H9 (cell line): ENCODE data around the gene TRMT44. TPM values are rescaled to one million over a fixed set of nuclear protein-coding genes. Genes with fewer than 3 reads are reported as not detected.
A peak's percentile ranks its signal among the peaks of the same experiment; 100 is the strongest.

Experiments
- DNase-seq: peaks from one replicate; pipeline ENCODE4 v3.0.0-alpha.2; 2017
- H2AFZ ChIP-seq: one replicate; pipeline ENCODE4 v1.6.1; 2013; ENCODE audit warnings: mild to moderate bottlenecking, low read length, control low read depth, moderate library complexity
- H2AK5ac ChIP-seq: 2 replicates; pipeline ENCODE4 v1.6.1; 2013; ENCODE audit warnings: low read length, control low read depth, mixed read lengths; ENCODE audit not compliant: insufficient read length
- H2BK120ac ChIP-seq: one replicate; pipeline ENCODE4 v1.6.1; 2013; ENCODE audit warnings: low read depth, mild to moderate bottlenecking, low read length, control low read depth, inconsistent platforms; ENCODE audit not compliant: poor library complexity, severe bottlenecking
- H2BK12ac ChIP-seq: 2 replicates; pipeline ENCODE4 v1.6.1; 2013; ENCODE audit warnings: low read length, control low read depth, mixed read lengths, low read depth; ENCODE audit not compliant: insufficient read length
- H2BK15ac ChIP-seq: 2 replicates; pipeline ENCODE4 v1.6.1; 2013; ENCODE audit warnings: low read depth, low read length, control low read depth
- H2BK20ac ChIP-seq: one replicate; pipeline ENCODE4 v1.6.1; 2013; ENCODE audit warnings: low read depth, mild to moderate bottlenecking, low read length, control low read depth, inconsistent platforms; ENCODE audit not compliant: poor library complexity, severe bottlenecking
- H2BK5ac ChIP-seq: 2 replicates; pipeline ENCODE4 v1.6.1; 2013; ENCODE audit warnings: low read length, control low read depth, mixed read lengths; ENCODE audit not compliant: insufficient read length
- H3K14ac ChIP-seq: 2 replicates; pipeline ENCODE4 v1.6.1; 2013; ENCODE audit warnings: low read length, control low read depth; ENCODE audit not compliant: insufficient read depth
- H3K18ac ChIP-seq: 2 replicates; pipeline ENCODE4 v1.6.1; 2013; ENCODE audit warnings: low read depth, mild to moderate bottlenecking, mixed read lengths, low read length, control low read depth; ENCODE audit not compliant: insufficient read length
- H3K23ac ChIP-seq: 2 replicates; pipeline ENCODE4 v1.6.1; 2013; ENCODE audit warnings: low read length, control low read depth, mixed read lengths, low read depth; ENCODE audit not compliant: insufficient read length
- H3K23me2 ChIP-seq: 2 replicates; pipeline ENCODE4 v1.6.1; 2013; ENCODE audit warnings: low read depth, mild to moderate bottlenecking, mixed read lengths, low read length, control low read depth; ENCODE audit not compliant: insufficient read length, poor library complexity, severe bottlenecking
- H3K27ac ChIP-seq: 2 replicates; pipeline ENCODE4 v1.5.1; 2013; ENCODE audit warnings: low read length, control low read depth, mixed read lengths, low read depth; ENCODE audit not compliant: insufficient read length
- H3K27me3 ChIP-seq: 2 replicates; pipeline ENCODE4 v1.6.1; 2013; ENCODE audit warnings: low read length, control low read depth, inconsistent platforms; ENCODE audit not compliant: insufficient read depth
- H3K4ac ChIP-seq: 2 replicates; pipeline ENCODE4 v1.6.1; 2013; ENCODE audit warnings: low read depth, mild to moderate bottlenecking, control low read depth, inconsistent platforms, low read length, moderate library complexity
- H3K4me1 ChIP-seq: 2 replicates; pipeline ENCODE4 v1.6.1; 2013; ENCODE audit warnings: low read length, control low read depth, inconsistent platforms; ENCODE audit not compliant: insufficient read depth
- H3K4me2 ChIP-seq: 2 replicates; pipeline ENCODE4 v1.6.1; 2013; ENCODE audit warnings: low read length, control low read depth, mixed read lengths; ENCODE audit not compliant: insufficient read length, insufficient read depth
- H3K56ac ChIP-seq: 2 replicates; pipeline ENCODE4 v1.6.1; 2013; ENCODE audit warnings: low read depth, mild to moderate bottlenecking, mixed read lengths, low read length, control low read depth; ENCODE audit not compliant: insufficient read length
- H3K79me1 ChIP-seq: 2 replicates; pipeline ENCODE4 v1.6.1; 2013; ENCODE audit warnings: low read depth, mild to moderate bottlenecking, moderate library complexity, low read length, control low read depth, inconsistent platforms; ENCODE audit not compliant: insufficient read depth, poor library complexity, severe bottlenecking
- H3K79me2 ChIP-seq: 2 replicates; pipeline ENCODE4 v1.6.1; 2013; ENCODE audit warnings: low read length, control low read depth, inconsistent platforms; ENCODE audit not compliant: insufficient read depth
- H3K9ac ChIP-seq: 2 replicates; pipeline ENCODE4 v1.6.1; 2013; ENCODE audit warnings: low read length, control low read depth, mixed read lengths; ENCODE audit not compliant: insufficient read length; ENCODE audit errors: extremely low read depth
- H3K9me3 ChIP-seq: one replicate; pipeline ENCODE4 v1.6.1; 2013; ENCODE audit warnings: low read depth, low read length, inconsistent platforms; ENCODE audit not compliant: control insufficient read depth
- H3T11ph ChIP-seq: one replicate; pipeline ENCODE4 v1.6.1; 2013; ENCODE audit warnings: mild to moderate bottlenecking, low read length, control low read depth, inconsistent platforms
- H4K20me1 ChIP-seq: one replicate; pipeline ENCODE4 v1.6.1; 2013; ENCODE audit not compliant: control insufficient read depth, insufficient read length, insufficient read depth
- H4K5ac ChIP-seq: 2 replicates; pipeline ENCODE4 v1.6.1; 2013; ENCODE audit warnings: low read depth, mild to moderate bottlenecking, mixed read lengths, low read length, control low read depth; ENCODE audit not compliant: insufficient read length
- H4K8ac ChIP-seq: replicated peaks from 2 replicates; pipeline ENCODE4 v1.6.1; 2013; ENCODE audit warnings: low read length, control low read depth, mixed read lengths, low read depth; ENCODE audit not compliant: insufficient read length
- H4K91ac ChIP-seq: 2 replicates; pipeline ENCODE4 v1.6.1; 2013; ENCODE audit warnings: low read depth, mild to moderate bottlenecking, moderate library complexity, mixed read lengths, low read length, control low read depth; ENCODE audit not compliant: insufficient read length
- H3K27ac Mint-ChIP-seq, 3 experiments: 2 replicates in 2 of 3; 3 replicates in 1 of 3; pipeline ENCODE4 v1.8.0; 2020 to 2021; ENCODE audit warnings: mixed read lengths in 3 of 3, mild to moderate bottlenecking in 1 of 3, moderate library complexity in 1 of 3
- H3K27me3 Mint-ChIP-seq: 2 replicates; pipeline ENCODE4 v1.8.0; 2021; ENCODE audit warnings: low read depth, mild to moderate bottlenecking, moderate library complexity, mixed read lengths
- H3K36me3 Mint-ChIP-seq, 3 experiments: 2 replicates in 2 of 3; 3 replicates in 1 of 3; pipeline ENCODE4 v1.8.0; 2020 to 2021; ENCODE audit warnings: low read depth in 3 of 3, mixed read lengths in 3 of 3; ENCODE audit not compliant: insufficient read depth in 1 of 3
- H3K4me1 Mint-ChIP-seq, 2 experiments: 2 replicates each; pipeline ENCODE4 v1.8.0; 2020; ENCODE audit warnings: mixed read lengths in 2 of 2
- H3K4me3 Mint-ChIP-seq, 2 experiments: 2 replicates in 1 of 2; 3 replicates in 1 of 2; pipeline ENCODE4 v1.8.0; 2020 to 2021; ENCODE audit warnings: mild to moderate bottlenecking in 2 of 2, mixed read lengths in 2 of 2, moderate library complexity in 1 of 2
- H3K9me3 Mint-ChIP-seq, 2 experiments: 2 replicates in 1 of 2; 3 replicates in 1 of 2; pipeline ENCODE4 v1.8.0; 2020; ENCODE audit warnings: mild to moderate bottlenecking in 2 of 2, mixed read lengths in 2 of 2, moderate library complexity in 1 of 2
- WGBS: extraction: QIAGEN DNeasy Blood & Tissue Kit; methylation state at CpG from one replicate; pipeline ENCODE4 v1.1.7; 2013; ENCODE audit warnings: missing lambda C conversion rate, low lambda C conversion rate, mixed read lengths; ENCODE audit not compliant: insufficient read length; ENCODE audit errors: extremely low coverage; 5-methylcytosine and 5-hydroxymethylcytosine counted together
- total RNA-seq: library from RNA; stranded (reverse); gene quantifications from 2 replicates; pipeline ENCODE4 v1.2.1, GENCODE V29; 2021
- TF ChIP-seq, protein P1 (sequence below): fragments of 200-600 bp; sonication (generic); conservative IDR thresholded peaks from 3 replicates; pipeline ENCODE4 v1.8.0; 2021; ENCODE audit warnings: antibody characterized with exemption, mild to moderate bottlenecking

The TRMT44 gene
- total RNA-seq, 1 experiment from 2014 or later: 22.8 TPM

DNA sequence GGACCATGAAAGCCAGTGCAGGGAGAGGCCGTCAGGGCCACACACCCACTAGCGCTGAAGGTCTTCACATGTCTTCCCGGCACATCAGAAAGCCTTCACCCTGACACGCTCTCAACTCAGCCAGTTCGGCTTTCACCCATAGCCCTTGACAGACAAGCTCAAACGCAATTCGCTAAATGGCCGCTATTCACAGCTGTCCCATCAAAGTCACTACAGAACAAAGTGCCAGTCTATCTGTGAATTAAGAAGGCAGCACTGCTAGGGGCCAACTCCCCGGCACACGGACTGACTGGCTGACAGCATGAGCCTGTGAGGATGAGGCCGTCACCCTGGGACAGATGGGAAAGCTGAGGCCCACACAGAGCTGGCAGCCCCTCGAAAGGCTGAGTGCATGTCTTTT is 45.8 kb upstream of the TRMT44 start:
- no peak overlapping the region for H2BK120ac ChIP-seq
- no peaks in the 10 kb centered on the region for H3K79me2 ChIP-seq
- H3K14ac ChIP-seq: no peak overlapping the region
- H3K4me3 Mint-ChIP-seq: no peak overlapping the region; a peak in 1 of 5 replicates
- no peak overlapping the region for H3K18ac ChIP-seq
- H3K27me3 Mint-ChIP-seq: no peaks in the 10 kb centered on the region
- H2AFZ ChIP-seq: no peak overlapping the region
- H3K9me3 Mint-ChIP-seq: no peaks in the 10 kb centered on the region
- no peaks in the 10 kb centered on the region for H3K23me2 ChIP-seq
- H2AK5ac ChIP-seq: no peak overlapping the region
- no peaks in the 10 kb centered on the region for H3K9me3 ChIP-seq
- no peak overlapping the region for H3K4ac ChIP-seq
- no peak overlapping the region for H3K9ac ChIP-seq
- H3K4me2 ChIP-seq: no peak overlapping the region
- no peak overlapping the region for H4K91ac ChIP-seq
- no peak overlapping the region for H4K5ac ChIP-seq
- H2BK20ac ChIP-seq: no peak overlapping the region
- no peaks in the 10 kb centered on the region for H3K27me3 ChIP-seq
- H4K20me1 ChIP-seq: no peaks in the 10 kb centered on the region
- H3K27ac Mint-ChIP-seq: 0 out of 7 replicates have a peak overlapping the region, but pooled peaks of 1 of the 3 experiments have one; percentile 12
- no peak overlapping the region for H3K27ac ChIP-seq
- H3K4me1 Mint-ChIP-seq: peaks cover 23 to 28% of the 10 kb centered on the region in 2 experiments
- WGBS: no CpG with 5 or more reads among the region's 12 CpGs
- TF ChIP-seq, protein P1, sequence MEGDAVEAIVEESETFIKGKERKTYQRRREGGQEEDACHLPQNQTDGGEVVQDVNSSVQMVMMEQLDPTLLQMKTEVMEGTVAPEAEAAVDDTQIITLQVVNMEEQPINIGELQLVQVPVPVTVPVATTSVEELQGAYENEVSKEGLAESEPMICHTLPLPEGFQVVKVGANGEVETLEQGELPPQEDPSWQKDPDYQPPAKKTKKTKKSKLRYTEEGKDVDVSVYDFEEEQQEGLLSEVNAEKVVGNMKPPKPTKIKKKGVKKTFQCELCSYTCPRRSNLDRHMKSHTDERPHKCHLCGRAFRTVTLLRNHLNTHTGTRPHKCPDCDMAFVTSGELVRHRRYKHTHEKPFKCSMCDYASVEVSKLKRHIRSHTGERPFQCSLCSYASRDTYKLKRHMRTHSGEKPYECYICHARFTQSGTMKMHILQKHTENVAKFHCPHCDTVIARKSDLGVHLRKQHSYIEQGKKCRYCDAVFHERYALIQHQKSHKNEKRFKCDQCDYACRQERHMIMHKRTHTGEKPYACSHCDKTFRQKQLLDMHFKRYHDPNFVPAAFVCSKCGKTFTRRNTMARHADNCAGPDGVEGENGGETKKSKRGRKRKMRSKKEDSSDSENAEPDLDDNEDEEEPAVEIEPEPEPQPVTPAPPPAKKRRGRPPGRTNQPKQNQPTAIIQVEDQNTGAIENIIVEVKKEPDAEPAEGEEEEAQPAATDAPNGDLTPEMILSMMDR: no peak
- H3K4me1 ChIP-seq: peaks cover 3% of the 10 kb centered on the region; the same call in 1 of the 2 replicates
- H3K56ac ChIP-seq: no peak overlapping the region
- DNase-seq: no peak
- H2BK5ac ChIP-seq: no peak overlapping the region
- H4K8ac ChIP-seq: no peak overlapping the region
- H2BK12ac ChIP-seq: no peak overlapping the region
- no peak overlapping the region for H3K23ac ChIP-seq
- peak overlapping the region; percentile 2; the same call in 1 of the 2 replicates for H2BK15ac ChIP-seq
- H3K36me3 Mint-ChIP-seq: peaks cover 0 to 10% (median 6%) of the 10 kb centered on the region in 3 experiments; a peak in 4 of 7 replicates
- no peaks in the 10 kb centered on the region for H3K79me1 ChIP-seq
- no peak overlapping the region for H3T11ph ChIP-seq
